K562 (cell line): Measurements from ENCODE around the gene KCNQ5. TPM values are rescaled to one million over a fixed set of nuclear protein-coding genes. Genes with fewer than 3 reads are reported as not detected.

Source experiments
- ATAC-seq: fragments of 200-7000 bp; cut with Tn5 transposase; 3 replicates; pipeline ENCODE4 v1.9.1; 2020; ENCODE audit warnings: moderate library complexity
- BruUV-seq: library from RNA; stranded (reverse); fragments of 400-500 nt; replicated peaks from 2 replicates; lab custom pipeline; 2021; lab: Mats Ljungman, UMichigan
- CTCF ChIA-PET: fragments of 300-600 bp; formaldehyde crosslinking; extraction: SDS; loops from one replicate; lab custom pipeline; 2021; ENCODE audit warnings: low intra/inter-chr PET ratio; lab: Yijun Ruan, JAX
- POLR2A ChIA-PET: fragments of 300-600, 350-650 bp; sonication (Branson Sonifier 250); formaldehyde crosslinking; extraction: SDS; loops from one replicate; lab custom pipeline; 2021; ENCODE audit warnings: antibody characterized with exemption, inconsistent platforms; lab: Yijun Ruan, JAX
- DNase-seq, 4 experiments: peaks; one replicate each; pipeline versions ENCODE4 v3.0.0 to v3.0.0-alpha.2; 2011 to 2018; ENCODE audit warnings: low spot score in 3 of 4, mixed read lengths in 3 of 4; ENCODE audit errors: extremely low read depth in 1 of 4
- FAIRE-seq: peaks from 2 replicates; lab custom pipeline; 2011; peaks lifted over from hg19 to GRCh38; lab: Jason Lieb, UNC
- H2AFZ ChIP-seq: 2 replicates; pipeline ENCODE4 v1.6.0; 2011; ENCODE audit warnings: low read depth, low read length, control low read depth, inconsistent platforms
- H3K27ac ChIP-seq: fragments of 200-600 bp; 3 replicates; pipeline ENCODE4 v1.8.0; 2011; ENCODE audit warnings: low read depth, mild to moderate bottlenecking, control low read depth, inconsistent platforms, low read length, moderate library complexity, mixed read lengths; ENCODE audit errors: extremely low read depth
- H3K27me3 ChIP-seq, 2 experiments: fragments of 300-600 bp in 1 of 2; 2 replicates in 1 of 2; 3 replicates in 1 of 2; pipeline versions ENCODE4 v1.6.0 to v1.8.0; 2011; ENCODE audit warnings: inconsistent platforms in 2 of 2, low read length in 2 of 2, mild to moderate bottlenecking in 1 of 2, mixed read lengths in 1 of 2, moderate library complexity in 1 of 2; ENCODE audit not compliant: control insufficient read depth in 2 of 2, insufficient read depth in 2 of 2
- H3K36me3 ChIP-seq: fragments of 300-600 bp; 3 replicates; pipeline ENCODE4 v1.8.0; 2011; ENCODE audit warnings: mild to moderate bottlenecking, low read length, inconsistent platforms; ENCODE audit not compliant: control insufficient read depth, insufficient read depth
- H3K4me1 ChIP-seq, 2 experiments: fragments of 200-600 bp in 1 of 2; replicated peaks in 1 of 2; 2 replicates in 1 of 2; 3 replicates in 1 of 2; pipeline versions ENCODE4 v1.5.1 to v1.8.0; 2011; ENCODE audit warnings: inconsistent platforms in 2 of 2, low read length in 2 of 2, mild to moderate bottlenecking in 1 of 2, mixed read lengths in 1 of 2, moderate library complexity in 1 of 2; ENCODE audit not compliant: control insufficient read depth in 2 of 2, insufficient read depth in 2 of 2
- H3K4me2 ChIP-seq: 2 replicates; pipeline ENCODE4 v1.6.1; 2011; ENCODE audit warnings: low read length, control low read depth, inconsistent platforms, mixed read lengths; ENCODE audit not compliant: insufficient read depth
- H3K4me3 ChIP-seq: fragments of 200-600 bp; sonication (generic), shearing (Covaris generic); 2 replicates; pipeline ENCODE4 v1.5.1; 2016; ENCODE audit warnings: control low read depth, inconsistent platforms
- H3K79me2 ChIP-seq: fragments of 200-600 bp; 3 replicates; pipeline ENCODE4 v1.8.0; 2011; ENCODE audit warnings: low read length, inconsistent platforms; ENCODE audit not compliant: control insufficient read depth, insufficient read depth
- H3K9ac ChIP-seq, 2 experiments: 2 replicates each; pipeline versions ENCODE4 v1.6.0 to v1.6.1; 2011; ENCODE audit warnings: low read depth in 2 of 2, low read length in 2 of 2, control low read depth in 1 of 2, inconsistent platforms in 1 of 2, mild to moderate bottlenecking in 1 of 2, mixed read lengths in 1 of 2; ENCODE audit not compliant: insufficient read depth in 1 of 2
- H3K9me1 ChIP-seq: one replicate; pipeline ENCODE4 v1.6.0; 2011; ENCODE audit warnings: inconsistent platforms, mild to moderate bottlenecking, low read length, moderate library complexity; ENCODE audit not compliant: control insufficient read depth, insufficient read depth
- H3K9me3 ChIP-seq: replicated peaks from 2 replicates; pipeline ENCODE4 v1.5.1; 2011; ENCODE audit warnings: low read depth, low read length, inconsistent platforms; ENCODE audit not compliant: control insufficient read depth, insufficient read depth
- H4K20me1 ChIP-seq: replicated peaks from 2 replicates; pipeline ENCODE4 v1.6.1; 2011; ENCODE audit warnings: low read length, inconsistent platforms, mixed read lengths; ENCODE audit not compliant: control insufficient read depth, insufficient read depth
- ERF ChIP-seq: fragments of 450-650 bp; formaldehyde crosslinking; IDR thresholded peaks from 2 replicates; pipeline ENCODE4 v1.4.0; 2020; ENCODE audit warnings: mild to moderate bottlenecking, mixed read lengths
- NFIC ChIP-seq: fragments of 450-650 bp; IDR thresholded peaks from 2 replicates; pipeline ENCODE4 v1.6.1; 2017; ENCODE audit warnings: mild to moderate bottlenecking, inconsistent platforms
- NRF1 ChIP-seq, 2 experiments: fragments of 450-650 bp; IDR thresholded peaks in 1 of 2; conservative IDR thresholded peaks in 1 of 2; 2 replicates each; pipeline ENCODE4 v1.6.1; 2014; ENCODE audit warnings: mild to moderate bottlenecking in 2 of 2
- RBM15 ChIP-seq: fragments of 200-400 bp; formaldehyde crosslinking; IDR thresholded peaks from 2 replicates; pipeline ENCODE4 v1.6.1; 2018; ENCODE audit warnings: mild to moderate bottlenecking, low read length, moderate library complexity; ENCODE audit not compliant: insufficient read depth
- SPI1 ChIP-seq: IDR thresholded peaks from 2 replicates; pipeline ENCODE4 v1.6.1; 2011; ENCODE audit warnings: low read depth, low read length, control low read depth, borderline replicate concordance
- TAF7 ChIP-seq: fragments of 450-650 bp; IDR thresholded peaks from 2 replicates; pipeline ENCODE4 v1.6.1; 2016; ENCODE audit warnings: missing genetic modification characterization, missing compliant biosample characterization
- U2AF2 ChIP-seq: fragments of 200-400 bp; formaldehyde crosslinking; optimal IDR thresholded peaks from 2 replicates; pipeline ENCODE3; 2017; ENCODE audit warnings: low read depth, mild to moderate bottlenecking, low read length
- ZNF316 ChIP-seq: fragments of 450-650 bp; IDR thresholded peaks from 2 replicates; pipeline ENCODE4 v1.6.1; 2016
- ZNF696 ChIP-seq: fragments of 250-450 bp; sonication (Bioruptor Pico); conservative IDR thresholded peaks from 2 replicates; pipeline ENCODE4 v1.4.0; 2020; ENCODE audit warnings: mild to moderate bottlenecking, moderate library complexity
- WGBS: fragments of 100-300 bp; shearing (Covaris generic); methylation state at CpG from one replicate; pipeline ENCODE4 v1.1.6; 2016; ENCODE audit warnings: low coverage, mixed read lengths; ENCODE audit not compliant: insufficient coverage; ENCODE audit errors: missing lambda C conversion rate; 5-methylcytosine and 5-hydroxymethylcytosine counted together
- in situ Hi-C: fragments of 300-500 bp; cut with MboI; formaldehyde crosslinking; loops from 4 replicates; pipeline ENCODE4 v1.15.0; 2018; ENCODE audit warnings: inconsistent platforms, mixed read lengths
- intact Hi-C: fragments of 100-400 bp; cut with micrococcal nuclease; formaldehyde crosslinking; loops from 2 replicates; pipeline ENCODE4 v1.14.2; 2022
- polyA plus RNA-seq, 8 experiments: library from polyadenylated mRNA; depleted of rRNA in 4 of 8; stranded (reverse) in 5 of 8; unstranded in 3 of 8; fragments of >200 nt; fragmentation: Nextera tagmentation in 2 of 8; fragmentation: Illumina TruSeq in 1 of 8; extraction: Ambion mirVana in 2 of 8; extraction: Trizol in 1 of 8; gene quantifications; 2 replicates each; pipeline versions ENCODE4 v1.2.1 to v1.2.3, GENCODE V29; 2011 to 2014; ENCODE audit warnings: inconsistent platforms in 1 of 8, missing spikeins in 1 of 8
- total RNA-seq, 7 experiments: library from RNA; depleted of rRNA in 6 of 7; stranded (reverse); fragments of >200 nt in 6 of 7; fragmentation: Illumina TruSeq in 2 of 7; extraction: Trizol in 2 of 7; gene quantifications; 2 replicates each; pipeline versions ENCODE4 v1.2.1 to v1.2.3, GENCODE V29; 2011 to 2021; ENCODE audit warnings: low replicate concordance in 1 of 7
- TF ChIP-seq, protein P1 (sequence below): fragments of 250-450 bp; sonication (Bioruptor Pico); IDR thresholded peaks from 2 replicates; pipeline ENCODE4 v1.9.0; 2021; ENCODE audit warnings: mild to moderate bottlenecking
- TF ChIP-seq, protein P2 (sequence below): fragments of 450-650 bp; IDR thresholded peaks from 2 replicates; pipeline ENCODE4 v1.6.1; 2016

The KCNQ5 gene
- total and polyA plus RNA-seq, 9 of the 15 experiments (the other 6 are each of a cell fraction or from before 2014, with no cell fraction given), result 0.31 to 5.9 (median 2.6) TPM

GRCh38 chr6:72987301-72987700, 365.4 kb downstream of the KCNQ5 start:
- ATAC-seq, result no peak
- Histone ChIP-seq H3K36me3 (no peaks in the 10 kb centered on the region), H3K4me2 (no peak overlapping the region), H3K9me3 (no peaks in the 10 kb centered on the region), H3K27ac (no peak overlapping the region), H3K9ac (no peak overlapping the region), H3K4me3 (no peak overlapping the region), H3K79me2 (no peaks in the 10 kb centered on the region), H3K4me1 (peaks cover 0 to 3% of the 10 kb centered on the region in 2 experiments; a peak in 1 of 5 replicates), H3K9me1 (no peaks in the 10 kb centered on the region), H2AFZ (no peak overlapping the region; the same call in 1 of the 2 replicates), H3K27me3 (no peaks in the 10 kb centered on the region), H4K20me1 (no peaks in the 10 kb centered on the region)
- no peak for DNase-seq
- intact Hi-C loops (no loop called here), in situ Hi-C loops (no loop called here)
- ChIA-PET POLR2A (no interaction called here), CTCF (no interaction called here)
- no TSS peak for BruUV-seq
- WGBS, result 25% methylated on average over 14 of the region's 19 CpGs
- no peak for FAIRE-seq
- TF ChIP-seq TAF7, result no peak
- no peak for TF ChIP-seq RBM15
- TF ChIP-seq, protein P1, sequence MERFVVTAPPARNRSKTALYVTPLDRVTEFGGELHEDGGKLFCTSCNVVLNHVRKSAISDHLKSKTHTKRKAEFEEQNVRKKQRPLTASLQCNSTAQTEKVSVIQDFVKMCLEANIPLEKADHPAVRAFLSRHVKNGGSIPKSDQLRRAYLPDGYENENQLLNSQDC (CRISPR knock-in tag), result no peak
- no peak for TF ChIP-seq ERF (CRISPR knock-in tag)
- TF ChIP-seq SPI1, result peak; percentile 24; the same call in 1 of the 2 replicates

- H4K20me1 ChIP-seq, result no peaks in the 10 kb centered on the region
- CTCF ChIA-PET, result no interaction called here
- no peaks in the 10 kb centered on the region for H3K4me1 ChIP-seq
- no peak overlapping the region for H3K4me2 ChIP-seq
- FAIRE-seq (no peak), ATAC-seq (no peak), DNase-seq (peak in 1 of 4 experiments; percentile 3)
- TF ChIP-seq ZNF696 (no peak), NRF1 (conservative IDR thresholded peaks at IDR 0.05 in 1 of 2, IDR thresholded peaks at IDR 0.05 in 1 of 2) (peak in 1 of 2 experiments; percentile 30; a peak in 2 of 4 replicates), ZNF316 (0 out of 2 replicates have a peak, but pooled peaks have one; percentile 3), NFIC (no peak), U2AF2 (no peak)
- TF ChIP-seq, protein P2, sequence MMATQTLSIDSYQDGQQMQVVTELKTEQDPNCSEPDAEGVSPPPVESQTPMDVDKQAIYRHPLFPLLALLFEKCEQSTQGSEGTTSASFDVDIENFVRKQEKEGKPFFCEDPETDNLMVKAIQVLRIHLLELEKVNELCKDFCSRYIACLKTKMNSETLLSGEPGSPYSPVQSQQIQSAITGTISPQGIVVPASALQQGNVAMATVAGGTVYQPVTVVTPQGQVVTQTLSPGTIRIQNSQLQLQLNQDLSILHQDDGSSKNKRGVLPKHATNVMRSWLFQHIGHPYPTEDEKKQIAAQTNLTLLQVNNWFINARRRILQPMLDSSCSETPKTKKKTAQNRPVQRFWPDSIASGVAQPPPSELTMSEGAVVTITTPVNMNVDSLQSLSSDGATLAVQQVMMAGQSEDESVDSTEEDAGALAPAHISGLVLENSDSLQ, result peak; percentile 32; the same call in 1 of the 2 replicates
- no peak overlapping the region for H3K27ac ChIP-seq
- no peak overlapping the region for H3K4me3 ChIP-seq
- no peak overlapping the region for H3K9ac ChIP-seq
- BruUV-seq, result no TSS peak
- no peaks in the 10 kb centered on the region for H3K27me3 ChIP-seq
- intact Hi-C loops, result no loop called here
- POLR2A ChIA-PET, result no interaction called here
- H3K79me2 ChIP-seq, result no peaks in the 10 kb centered on the region
- H3K9me3 ChIP-seq, result no peaks in the 10 kb centered on the region
- H3K36me3 ChIP-seq, result no peaks in the 10 kb centered on the region
- H2AFZ ChIP-seq, result no peak overlapping the region
- H3K9me1 ChIP-seq, result no peaks in the 10 kb centered on the region
- in situ Hi-C loops, result no loop called here
- whole genome bisulfite sequencing, result 8% methylated on average over 5 of the region's 5 CpGs
These were observed 378.1 kb downstream of the KCNQ5 start for GRCh38 chr6:72999995-73000394.
